GM12874 (cell line): Measurements from ENCODE around the gene ACAA2.

Source experiments
- CTCF ChIP-seq: IDR thresholded peaks from 2 replicates; pipeline ENCODE4 v1.5.1; 2011; ENCODE audit warnings: low read depth, mild to moderate bottlenecking, control low read depth, low read length, moderate library complexity; ENCODE audit not compliant: insufficient read depth

The ACAA2 gene

GRCh38 chr18:49754866-49755265, 58.5 kb downstream of the ACAA2 start:
- no peak for TF ChIP-seq CTCF

- TF ChIP-seq CTCF = no peak
Measured at GRCh38 chr18:49753643-49754042, 59.7 kb downstream of the ACAA2 start.

GRCh38 chr18:49752095-49752457, 61.3 kb downstream of the ACAA2 start:
- TF ChIP-seq CTCF = no peak

- TF ChIP-seq CTCF = no peak
Measured at GRCh38 chr18:49751427-49752094, 61.8 kb downstream of the ACAA2 start.

- TF ChIP-seq CTCF = no peak
Measured at GRCh38 chr18:49749563-49749962, 63.8 kb downstream of the ACAA2 start.

GRCh38 chr18:49747876-49748275, 65.5 kb downstream of the ACAA2 start:
- TF ChIP-seq CTCF = no peak

- no peak for TF ChIP-seq CTCF
Measured at GRCh38 chr18:49745045-49746014, 68.0 kb downstream of the ACAA2 start.
